Activated CD8-positive, alpha-beta T cell treated with anti-CD3 and anti-CD28 coated beads, Interleukin-2, amount 10 ng/mL, durations not matched to agents 7 days and 5 days (primary cell): ENCODE measurements around the gene TNFRSF8. TPM values are rescaled to one million over a fixed set of nuclear protein-coding genes. Genes with fewer than 3 reads are reported as not detected.

Source experiments
- ATAC-seq: fragments of 150-1000 bp; cut with Tn5 transposase; one replicate; pipeline ENCODE4 v1.10.0; 2021; ENCODE audit warnings: moderate library complexity
- CTCF ChIA-PET: fragments of 350-600 bp; sonication (Branson Sonifier 250); formaldehyde crosslinking; loops from one replicate; lab custom pipeline; 2021; ENCODE audit warnings: antibody characterized with exemption; lab: Charles Lee
- POLR2A ChIA-PET: fragments of 350-600 bp; sonication (Branson Sonifier 250); formaldehyde crosslinking; loops from one replicate; lab custom pipeline; 2021; ENCODE audit warnings: antibody characterized with exemption; lab: Charles Lee
- DNase-seq: peaks from one replicate; pipeline ENCODE4 v3.0.0-alpha.2; 2020
- H3K27ac Mint-ChIP-seq: one replicate; pipeline ENCODE4 v1.8.0; 2021; ENCODE audit warnings: mild to moderate bottlenecking, mixed read lengths
- H3K27me3 Mint-ChIP-seq: one replicate; pipeline ENCODE4 v1.8.0; 2021; ENCODE audit warnings: low read depth, mixed read lengths
- H3K36me3 Mint-ChIP-seq: one replicate; pipeline ENCODE4 v1.8.0; 2021; ENCODE audit warnings: low read depth, mixed read lengths
- H3K4me1 Mint-ChIP-seq: one replicate; pipeline ENCODE4 v1.8.0; 2021; ENCODE audit warnings: low read depth, mixed read lengths
- H3K4me3 Mint-ChIP-seq: one replicate; pipeline ENCODE4 v1.8.0; 2021; ENCODE audit warnings: mild to moderate bottlenecking, mixed read lengths
- H3K9me3 Mint-ChIP-seq: one replicate; pipeline ENCODE4 v1.8.0; 2022; ENCODE audit warnings: mixed read lengths; ENCODE audit not compliant: insufficient read depth
- total RNA-seq, 2 experiments: library from RNA; stranded (reverse); gene quantifications; one replicate each; pipeline ENCODE4 v1.2.3, GENCODE V29; 2021

The TNFRSF8 gene
- total RNA-seq, 2 experiments from 2014 or later: 0.95 to 0.97 TPM

GRCh38 chr1:12135612-12136011, 72.5 kb downstream of the TNFRSF8 start:
- Mint-ChIP-seq H3K27me3 (no peaks in the 10 kb centered on the region), H3K27ac (no peak overlapping the region), H3K9me3 (no peaks in the 10 kb centered on the region), H3K4me1 (peaks cover 28% of the 10 kb centered on the region), H3K4me3 (no peak overlapping the region), H3K36me3 (no peaks in the 10 kb centered on the region)
- ChIA-PET POLR2A (no interaction called here), CTCF (interaction anchor here (3.9 kb wide), 1 partner anchor 10 kb away, joined by 17 read pairs; no protein-coding TSS in a partner anchor)
- ATAC-seq (no peak), DNase-seq (no peak)

GRCh38 chr1:12136916-12137610, 74.0 kb downstream of the TNFRSF8 start:
- H3K27me3 Mint-ChIP-seq: no peaks in the 10 kb centered on the region
- H3K9me3 Mint-ChIP-seq: no peaks in the 10 kb centered on the region
- ChIA-PET CTCF (interaction anchor here (0.7 to 1.7 kb wide), 4 partner anchors 11 to 32 kb away, joined by 3 to 16 read pairs (median 3); no protein-coding TSS in a partner anchor), POLR2A (no interaction called here)
- ATAC-seq: no peak
- no peaks in the 10 kb centered on the region for H3K36me3 Mint-ChIP-seq
- DNase-seq: no peak
- peaks cover 26% of the 10 kb centered on the region for H3K4me1 Mint-ChIP-seq
- no peak overlapping the region for H3K27ac Mint-ChIP-seq
- H3K4me3 Mint-ChIP-seq: no peak overlapping the region

DNA sequence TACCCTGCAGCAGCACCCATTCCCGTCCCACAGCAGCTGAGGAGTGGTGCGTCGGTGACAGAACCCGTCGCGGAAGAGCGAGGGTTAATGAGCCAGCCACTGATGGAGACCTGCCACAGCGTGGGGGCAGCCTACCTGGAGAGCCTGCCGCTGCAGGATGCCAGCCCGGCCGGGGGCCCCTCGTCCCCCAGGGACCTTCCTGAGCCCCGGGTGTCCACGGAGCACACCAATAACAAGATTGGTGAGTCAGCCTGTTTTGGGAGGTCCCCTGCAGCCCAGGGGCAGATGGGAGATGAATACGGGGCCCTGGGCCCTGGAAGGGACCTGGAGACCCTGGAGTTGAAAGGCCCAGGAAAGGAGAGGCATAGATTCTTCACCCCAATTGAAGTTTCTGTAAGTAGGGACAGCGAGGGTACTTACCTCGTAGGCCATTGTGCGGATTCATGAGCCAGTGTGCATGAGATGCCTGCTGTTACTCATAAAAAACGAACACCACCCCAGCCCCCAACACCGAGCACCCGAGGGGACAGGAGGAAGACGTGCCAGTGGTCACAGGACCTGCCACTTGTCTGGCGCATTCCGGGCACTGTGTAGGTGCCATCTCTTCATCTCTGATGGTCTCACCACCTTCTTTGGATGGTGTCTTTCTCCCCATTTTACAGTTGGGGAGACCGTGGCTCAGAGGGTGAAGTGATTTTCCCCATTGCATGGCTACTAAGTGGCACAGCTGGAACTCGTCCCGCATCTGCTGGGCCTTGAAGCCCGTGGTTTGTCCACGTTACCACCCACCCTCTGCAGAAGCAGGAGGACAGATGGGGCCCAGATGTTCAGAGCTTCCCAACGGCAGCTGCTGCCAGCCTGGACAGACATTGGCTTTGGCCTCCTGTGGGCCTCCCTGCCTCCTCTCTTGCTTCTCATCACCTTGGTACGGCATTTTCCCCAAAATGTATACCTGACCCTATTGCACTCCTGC, 75.4 kb downstream of the TNFRSF8 start:
- Mint-ChIP-seq H3K9me3 (no peaks in the 10 kb centered on the region), H3K4me3 (no peak overlapping the region), H3K36me3 (no peaks in the 10 kb centered on the region), H3K27me3 (no peaks in the 10 kb centered on the region), H3K27ac (peak overlapping the region; percentile 46), H3K4me1 (peaks cover 23% of the 10 kb centered on the region)
- no peak for DNase-seq
- POLR2A ChIA-PET: interaction anchor here (1.7 kb wide), 1 partner anchor 12 kb away, joined by 7 read pairs; no protein-coding TSS in a partner anchor
- ATAC-seq: no peak
- CTCF ChIA-PET: interaction anchor here (0.7 to 2.0 kb wide), 5 partner anchors 11 to 67 kb away, joined by 3 to 23 read pairs (median 5); no protein-coding TSS in a partner anchor

- H3K27ac Mint-ChIP-seq: no peak overlapping the region
- no peaks in the 10 kb centered on the region for H3K27me3 Mint-ChIP-seq
- no peak overlapping the region for H3K4me3 Mint-ChIP-seq
- ATAC-seq: no peak
- H3K9me3 Mint-ChIP-seq: no peaks in the 10 kb centered on the region
- CTCF ChIA-PET: interaction anchor here (0.7 to 2.0 kb wide), 5 partner anchors 10 to 37 kb away, joined by 3 to 23 read pairs (median 5); no protein-coding TSS in a partner anchor
- H3K36me3 Mint-ChIP-seq: no peaks in the 10 kb centered on the region
- no peak for DNase-seq
- POLR2A ChIA-PET: interaction anchor here (0.7 to 1.7 kb wide), 3 partner anchors 10 to 22 kb away, joined by 3 to 7 read pairs (median 3); no protein-coding TSS in a partner anchor
- H3K4me1 Mint-ChIP-seq: peaks cover 30% of the 10 kb centered on the region
Measured at GRCh38 chr1:12140016-12140415, 76.9 kb downstream of the TNFRSF8 start.

- ATAC-seq (no peak), DNase-seq (no peak)
- CTCF ChIA-PET: interaction anchor here (0.7 to 2.0 kb wide), 4 partner anchors 9 to 16 kb away, joined by 3 to 23 read pairs (median 6); no protein-coding TSS in a partner anchor
- H3K4me1 Mint-ChIP-seq: peaks cover 36% of the 10 kb centered on the region
- H3K27me3 Mint-ChIP-seq: no peaks in the 10 kb centered on the region
- no peaks in the 10 kb centered on the region for H3K9me3 Mint-ChIP-seq
- H3K27ac Mint-ChIP-seq: no peak overlapping the region
- no peak overlapping the region for H3K4me3 Mint-ChIP-seq
- POLR2A ChIA-PET: interaction anchor here (0.6 to 1.3 kb wide), 2 partner anchors 19 to 28 kb away, joined by 3 to 5 read pairs; no protein-coding TSS in a partner anchor
- no peaks in the 10 kb centered on the region for H3K36me3 Mint-ChIP-seq
Measured at GRCh38 chr1:12140515-12141162, 77.5 kb downstream of the TNFRSF8 start.

- CTCF ChIA-PET: interaction anchor here (1.3 kb wide), 1 partner anchor 17 kb away, joined by 8 read pairs; no protein-coding TSS in a partner anchor
- no peaks in the 10 kb centered on the region for H3K36me3 Mint-ChIP-seq
- H3K4me1 Mint-ChIP-seq: peaks cover 40% of the 10 kb centered on the region
- no peak overlapping the region for H3K4me3 Mint-ChIP-seq
- no peak for ATAC-seq
- POLR2A ChIA-PET: interaction anchor here (0.6 to 1.3 kb wide), 3 partner anchors 18 to 234 kb away, joined by 3 to 5 read pairs (median 3); no protein-coding TSS in a partner anchor
- H3K27ac Mint-ChIP-seq: no peak overlapping the region
- no peaks in the 10 kb centered on the region for H3K27me3 Mint-ChIP-seq
- no peak for DNase-seq
- H3K9me3 Mint-ChIP-seq: no peaks in the 10 kb centered on the region
Measured at GRCh38 chr1:12141163-12141850, 78.2 kb downstream of the TNFRSF8 start.

DNA sequence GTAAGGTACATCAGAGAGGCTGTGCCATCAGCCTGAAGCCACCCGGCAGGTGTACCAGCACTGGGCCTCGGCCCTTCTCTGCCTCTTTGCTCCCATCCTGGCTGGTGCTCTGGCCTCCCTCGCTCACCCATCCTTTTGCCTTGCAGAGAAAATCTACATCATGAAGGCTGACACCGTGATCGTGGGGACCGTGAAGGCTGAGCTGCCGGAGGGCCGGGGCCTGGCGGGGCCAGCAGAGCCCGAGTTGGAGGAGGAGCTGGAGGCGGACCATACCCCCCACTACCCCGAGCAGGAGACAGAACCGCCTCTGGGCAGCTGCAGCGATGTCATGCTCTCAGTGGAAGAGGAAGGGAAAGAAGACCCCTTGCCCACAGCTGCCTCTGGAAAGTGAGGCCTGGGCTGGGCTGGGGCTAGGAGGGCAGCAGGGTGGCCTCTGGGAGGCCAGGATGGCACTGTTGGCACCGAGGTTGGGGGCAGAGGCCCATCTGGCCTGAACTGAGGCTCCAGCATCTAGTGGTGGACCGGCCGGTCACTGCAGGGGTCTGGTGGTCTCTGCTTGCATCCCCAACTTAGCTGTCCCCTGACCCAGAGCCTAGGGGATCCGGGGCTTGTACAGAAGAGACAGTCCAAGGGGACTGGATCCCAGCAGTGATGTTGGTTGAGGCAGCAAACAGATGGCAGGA, 79.2 kb downstream of the TNFRSF8 start:
- Mint-ChIP-seq H3K36me3 (no peaks in the 10 kb centered on the region), H3K27ac (peak overlapping the region; percentile 20), H3K4me1 (peaks cover 50% of the 10 kb centered on the region), H3K9me3 (no peaks in the 10 kb centered on the region), H3K27me3 (no peaks in the 10 kb centered on the region), H3K4me3 (no peak overlapping the region)
- no peak for ATAC-seq
- ChIA-PET POLR2A (interaction anchor here (0.7 to 1.3 kb wide), 3 partner anchors 20 to 235 kb away, joined by 3 to 5 read pairs (median 3); no protein-coding TSS in a partner anchor), CTCF (interaction anchor here (1.3 kb wide), 1 partner anchor 18 kb away, joined by 8 read pairs; no protein-coding TSS in a partner anchor)
- no peak for DNase-seq

DNA sequence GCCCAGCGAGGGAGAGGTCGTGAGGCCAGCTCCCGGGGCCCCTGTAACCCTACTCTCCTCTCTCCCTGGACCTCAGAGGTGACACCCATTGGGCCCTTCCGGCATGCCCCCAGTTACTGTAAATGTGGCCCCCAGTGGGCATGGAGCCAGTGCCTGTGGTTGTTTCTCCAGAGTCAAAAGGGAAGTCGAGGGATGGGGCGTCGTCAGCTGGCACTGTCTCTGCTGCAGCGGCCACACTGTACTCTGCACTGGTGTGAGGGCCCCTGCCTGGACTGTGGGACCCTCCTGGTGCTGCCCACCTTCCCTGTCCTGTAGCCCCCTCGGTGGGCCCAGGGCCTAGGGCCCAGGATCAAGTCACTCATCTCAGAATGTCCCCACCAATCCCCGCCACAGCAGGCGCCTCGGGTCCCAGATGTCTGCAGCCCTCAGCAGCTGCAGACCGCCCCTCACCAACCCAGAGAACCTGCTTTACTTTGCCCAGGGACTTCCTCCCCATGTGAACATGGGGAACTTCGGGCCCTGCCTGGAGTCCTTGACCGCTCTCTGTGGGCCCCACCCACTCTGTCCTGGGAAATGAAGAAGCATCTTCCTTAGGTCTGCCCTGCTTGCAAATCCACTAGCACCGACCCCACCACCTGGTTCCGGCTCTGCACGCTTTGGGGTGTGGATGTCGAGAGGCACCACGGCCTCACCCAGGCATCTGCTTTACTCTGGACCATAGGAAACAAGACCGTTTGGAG, 80.0 kb downstream of the TNFRSF8 start:
- ChIA-PET POLR2A (interaction anchor here (0.7 to 1.0 kb wide), 2 partner anchors 19 to 233 kb away, joined by 3 read pairs; no protein-coding TSS in a partner anchor), CTCF (interaction anchor here (11.1 kb wide), 1 partner anchor 17 kb away, joined by 94 read pairs; no protein-coding TSS in a partner anchor)
- Mint-ChIP-seq H3K27ac (peak overlapping the region; percentile 76), H3K4me1 (peaks cover 58% of the 10 kb centered on the region), H3K4me3 (no peak overlapping the region), H3K36me3 (no peaks in the 10 kb centered on the region), H3K27me3 (no peaks in the 10 kb centered on the region), H3K9me3 (no peaks in the 10 kb centered on the region)
- ATAC-seq: no peak
- no peak for DNase-seq

- peak overlapping the region; percentile 76 for H3K27ac Mint-ChIP-seq
- no peak for DNase-seq
- H3K27me3 Mint-ChIP-seq: no peaks in the 10 kb centered on the region
- H3K4me1 Mint-ChIP-seq: peaks cover 64% of the 10 kb centered on the region
- ChIA-PET CTCF (interaction anchor here (11.1 kb wide), 1 partner anchor 18 kb away, joined by 94 read pairs; no protein-coding TSS in a partner anchor), POLR2A (interaction anchor here (1.0 kb wide), 1 partner anchor 234 kb away, joined by 3 read pairs; no protein-coding TSS in a partner anchor)
- H3K4me3 Mint-ChIP-seq: no peak overlapping the region
- no peak for ATAC-seq
- H3K36me3 Mint-ChIP-seq: no peaks in the 10 kb centered on the region
- H3K9me3 Mint-ChIP-seq: no peaks in the 10 kb centered on the region
Measured at GRCh38 chr1:12143631-12144155, 80.6 kb downstream of the TNFRSF8 start.
